GM12875 (cell line): ENCODE measurements around the gene SLC2A11.

Experiments
- H3K4me3 ChIP-seq: one replicate; pipeline ENCODE4 v1.5.1; 2011; ENCODE audit warnings: low read depth, low read length, control low read depth
- TF ChIP-seq, protein P1 (sequence below): IDR thresholded peaks from 2 replicates; pipeline ENCODE4 v1.5.1; 2011; ENCODE audit warnings: low read depth, mild to moderate bottlenecking, control low read depth, inconsistent platforms, low read length, moderate library complexity, borderline replicate concordance; ENCODE audit not compliant: insufficient read depth

SLC2A11 gene

DNA sequence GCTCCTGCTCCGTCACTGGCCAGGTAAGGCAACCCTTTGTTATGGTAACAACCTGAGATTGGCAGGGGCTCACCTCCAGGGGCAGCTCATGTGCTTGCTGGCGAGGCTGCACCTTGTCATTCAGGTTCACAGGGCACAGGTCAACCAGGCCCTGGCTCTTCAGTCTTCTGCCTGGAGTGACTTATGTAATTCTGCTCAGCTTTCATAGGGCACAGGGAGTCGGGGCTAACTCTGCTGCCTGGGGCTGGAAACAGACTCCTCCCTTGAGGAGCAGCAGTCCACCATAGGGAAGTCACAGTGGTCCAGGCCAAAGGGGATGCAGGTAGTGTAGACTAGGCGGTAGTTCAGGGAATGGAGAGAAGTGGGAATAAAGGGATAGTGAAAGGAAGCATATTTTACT, 35.0 kb downstream of the SLC2A11 start:
- H3K4me3 ChIP-seq = no peak overlapping the region
- TF ChIP-seq, protein P1, sequence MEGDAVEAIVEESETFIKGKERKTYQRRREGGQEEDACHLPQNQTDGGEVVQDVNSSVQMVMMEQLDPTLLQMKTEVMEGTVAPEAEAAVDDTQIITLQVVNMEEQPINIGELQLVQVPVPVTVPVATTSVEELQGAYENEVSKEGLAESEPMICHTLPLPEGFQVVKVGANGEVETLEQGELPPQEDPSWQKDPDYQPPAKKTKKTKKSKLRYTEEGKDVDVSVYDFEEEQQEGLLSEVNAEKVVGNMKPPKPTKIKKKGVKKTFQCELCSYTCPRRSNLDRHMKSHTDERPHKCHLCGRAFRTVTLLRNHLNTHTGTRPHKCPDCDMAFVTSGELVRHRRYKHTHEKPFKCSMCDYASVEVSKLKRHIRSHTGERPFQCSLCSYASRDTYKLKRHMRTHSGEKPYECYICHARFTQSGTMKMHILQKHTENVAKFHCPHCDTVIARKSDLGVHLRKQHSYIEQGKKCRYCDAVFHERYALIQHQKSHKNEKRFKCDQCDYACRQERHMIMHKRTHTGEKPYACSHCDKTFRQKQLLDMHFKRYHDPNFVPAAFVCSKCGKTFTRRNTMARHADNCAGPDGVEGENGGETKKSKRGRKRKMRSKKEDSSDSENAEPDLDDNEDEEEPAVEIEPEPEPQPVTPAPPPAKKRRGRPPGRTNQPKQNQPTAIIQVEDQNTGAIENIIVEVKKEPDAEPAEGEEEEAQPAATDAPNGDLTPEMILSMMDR = no peak

DNA sequence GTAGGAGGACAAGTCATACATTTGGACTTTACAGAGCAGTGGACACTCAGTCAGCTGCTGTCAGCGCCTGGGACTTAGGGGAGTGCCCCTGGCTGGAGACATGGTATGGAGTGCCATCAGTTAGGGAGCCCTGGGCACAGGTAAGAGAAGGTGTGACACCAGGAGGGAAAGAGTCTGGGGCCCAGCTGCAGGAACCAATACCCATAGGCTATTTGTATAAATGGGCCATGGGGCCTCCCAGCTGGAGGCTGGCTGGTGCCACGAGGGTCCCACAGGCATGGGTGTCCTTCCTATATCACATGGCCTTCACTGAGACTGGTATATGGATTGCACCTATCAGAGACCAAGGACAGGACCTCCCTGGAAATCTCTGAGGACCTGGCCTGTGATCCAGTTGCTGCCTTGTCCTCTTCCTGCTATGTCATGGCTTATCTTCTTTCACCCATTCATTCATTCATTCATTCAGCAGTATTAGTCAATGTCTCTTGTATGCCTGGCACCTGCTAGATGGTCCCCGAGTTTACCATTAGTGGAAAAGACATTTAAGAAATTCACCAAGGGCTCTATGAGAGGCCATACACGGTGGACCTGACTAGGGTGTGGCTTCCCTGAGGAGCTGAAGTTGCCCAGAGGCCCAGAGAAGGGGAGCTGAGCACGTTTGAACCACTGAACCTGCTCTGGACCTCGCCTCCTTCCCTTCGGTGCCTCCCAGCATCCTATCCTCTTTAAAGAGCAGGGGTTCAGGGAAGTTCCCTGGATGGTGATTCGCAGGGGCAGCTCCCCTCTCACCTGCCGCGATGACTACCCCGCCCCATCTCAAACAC, 35.7 kb downstream of the SLC2A11 start:
- TF ChIP-seq, protein P1 = no peak
- peak overlapping the region; percentile 76 for H3K4me3 ChIP-seq

DNA sequence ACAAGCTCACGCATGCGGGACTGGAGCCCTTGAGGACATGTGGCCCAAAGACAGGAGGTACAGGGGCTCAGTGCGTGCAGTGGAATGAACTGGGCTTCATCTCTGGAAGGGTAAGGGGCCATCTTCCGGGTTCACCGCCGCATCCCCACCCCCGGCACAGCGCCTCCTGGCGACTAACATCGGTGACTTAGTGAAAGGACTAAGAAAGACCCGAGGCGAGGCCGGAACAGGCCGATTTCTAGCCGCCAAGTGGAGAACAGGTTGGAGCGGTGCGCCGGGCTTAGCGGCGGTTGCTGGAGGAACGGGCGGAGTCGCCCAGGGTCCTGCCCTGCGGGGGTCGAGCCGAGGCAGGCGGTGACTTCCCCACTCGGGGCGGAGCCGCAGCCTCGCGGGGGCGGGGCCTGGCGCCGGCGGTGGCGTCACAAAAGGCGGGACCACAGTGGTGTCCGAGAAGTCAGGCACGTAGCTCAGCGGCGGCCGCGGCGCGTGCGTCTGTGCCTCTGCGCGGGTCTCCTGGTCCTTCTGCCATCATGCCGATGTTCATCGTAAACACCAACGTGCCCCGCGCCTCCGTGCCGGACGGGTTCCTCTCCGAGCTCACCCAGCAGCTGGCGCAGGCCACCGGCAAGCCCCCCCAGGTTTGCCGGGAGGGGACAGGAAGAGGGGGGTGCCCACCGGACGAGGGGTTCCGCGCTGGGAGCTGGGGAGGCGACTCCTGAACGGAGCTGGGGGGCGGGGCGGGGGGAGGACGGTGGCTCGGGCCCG, 36.5 kb downstream of the SLC2A11 start, which contains the start of gene MIF:
Gene MIF (plus strand): TSS at position 439 of the 765 bp plus-strand sequence. CDS start 92 bp downstream, at position 531.
- TF ChIP-seq, protein P1 = peak; percentile 89
- H3K4me3 ChIP-seq = peak within 1 kb of the TSS; percentile 76

DNA sequence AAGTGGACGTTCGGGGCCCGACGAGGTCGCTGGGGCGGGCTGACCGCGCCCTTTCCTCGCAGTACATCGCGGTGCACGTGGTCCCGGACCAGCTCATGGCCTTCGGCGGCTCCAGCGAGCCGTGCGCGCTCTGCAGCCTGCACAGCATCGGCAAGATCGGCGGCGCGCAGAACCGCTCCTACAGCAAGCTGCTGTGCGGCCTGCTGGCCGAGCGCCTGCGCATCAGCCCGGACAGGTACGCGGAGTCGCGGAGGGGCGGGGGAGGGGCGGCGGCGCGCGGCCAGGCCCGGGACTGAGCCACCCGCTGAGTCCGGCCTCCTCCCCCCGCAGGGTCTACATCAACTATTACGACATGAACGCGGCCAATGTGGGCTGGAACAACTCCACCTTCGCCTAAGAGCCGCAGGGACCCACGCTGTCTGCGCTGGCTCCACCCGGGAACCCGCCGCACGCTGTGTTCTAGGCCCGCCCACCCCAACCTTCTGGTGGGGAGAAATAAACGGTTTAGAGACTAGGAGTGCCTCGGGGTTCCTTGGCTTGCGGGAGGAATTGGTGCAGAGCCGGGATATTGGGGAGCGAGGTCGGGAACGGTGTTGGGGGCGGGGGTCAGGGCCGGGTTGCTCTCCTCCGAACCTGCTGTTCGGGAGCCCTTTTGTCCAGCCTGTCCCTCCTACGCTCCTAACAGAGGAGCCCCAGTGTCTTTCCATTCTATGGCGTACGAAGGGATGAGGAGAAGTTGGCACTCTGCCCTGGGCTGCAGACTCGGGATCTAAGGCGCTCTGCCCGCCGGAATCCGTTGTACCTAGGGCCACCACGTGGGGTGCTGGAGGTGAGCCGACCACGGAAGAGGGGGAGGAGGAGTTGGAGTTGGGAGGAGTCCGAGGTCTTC, 37.3 kb downstream of the SLC2A11 start:
- TF ChIP-seq, protein P1 = peak; percentile 74
- peak overlapping the region; percentile 76 for H3K4me3 ChIP-seq

DNA sequence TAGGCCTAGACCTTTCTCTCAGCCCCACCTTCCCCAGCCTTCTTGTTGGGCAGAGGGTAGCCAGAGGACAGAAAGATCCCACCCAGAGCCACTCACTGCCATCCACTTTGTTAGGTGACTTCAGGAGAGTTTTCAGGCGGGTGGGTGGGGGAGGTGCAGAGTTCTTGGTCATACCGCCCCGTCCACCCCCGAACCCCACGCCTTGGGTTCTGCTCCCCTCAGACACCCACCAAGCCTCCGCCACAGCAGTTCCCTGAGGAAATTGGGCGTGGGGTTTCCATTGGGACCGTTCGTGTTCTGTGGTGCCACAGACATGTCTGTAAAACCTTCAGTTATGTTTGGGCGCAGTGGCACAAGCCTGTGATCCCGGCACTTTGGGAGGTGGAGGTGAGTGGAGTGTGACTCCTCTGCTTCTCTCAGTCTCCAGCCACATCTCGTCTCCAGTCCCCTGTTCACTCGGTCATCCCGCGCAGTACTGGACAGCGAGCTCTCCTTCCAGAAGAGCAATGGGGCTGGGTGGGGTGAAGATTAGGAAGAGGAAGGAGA, 38.0 kb downstream of the SLC2A11 start:
- TF ChIP-seq, protein P1 = no peak
- peak overlapping the region; percentile 76 for H3K4me3 ChIP-seq

DNA sequence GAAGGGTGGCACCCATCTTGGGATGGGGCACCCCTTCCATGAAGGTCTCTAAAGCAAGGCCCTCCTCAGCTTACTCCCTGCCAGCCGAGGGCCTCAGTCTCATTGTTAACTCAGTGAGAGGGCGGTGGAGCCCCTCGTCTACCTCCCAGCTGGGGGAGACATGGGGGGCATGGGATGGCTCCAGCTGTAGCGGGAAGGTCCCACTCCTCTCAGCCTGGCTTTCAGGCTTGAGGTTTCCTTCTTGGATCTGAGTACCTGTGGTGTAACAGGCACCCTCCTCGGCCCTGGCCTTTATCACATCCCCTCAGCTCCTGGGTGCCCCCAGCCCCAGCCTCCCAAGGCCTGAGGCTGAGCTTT, 38.5 kb downstream of the SLC2A11 start:
- TF ChIP-seq, protein P1 = no peak

More for the DNA sequence above, 38.5 kb downstream of the SLC2A11 start:
- H3K4me3 ChIP-seq = no peak overlapping the region
